Epithelial cell of umbilical artery (primary cell): Measurements from ENCODE around the gene AFAP1. TPM values are rescaled to one million over a fixed set of nuclear protein-coding genes. Genes with fewer than 3 reads are reported as not detected.

Experiments
- total RNA-seq: library from RNA; depleted of rRNA; stranded (reverse); fragments of >200 nt; gene quantifications from 2 replicates; pipeline ENCODE4 v1.2.3, GENCODE V29; 2014

The AFAP1 gene, protein sequence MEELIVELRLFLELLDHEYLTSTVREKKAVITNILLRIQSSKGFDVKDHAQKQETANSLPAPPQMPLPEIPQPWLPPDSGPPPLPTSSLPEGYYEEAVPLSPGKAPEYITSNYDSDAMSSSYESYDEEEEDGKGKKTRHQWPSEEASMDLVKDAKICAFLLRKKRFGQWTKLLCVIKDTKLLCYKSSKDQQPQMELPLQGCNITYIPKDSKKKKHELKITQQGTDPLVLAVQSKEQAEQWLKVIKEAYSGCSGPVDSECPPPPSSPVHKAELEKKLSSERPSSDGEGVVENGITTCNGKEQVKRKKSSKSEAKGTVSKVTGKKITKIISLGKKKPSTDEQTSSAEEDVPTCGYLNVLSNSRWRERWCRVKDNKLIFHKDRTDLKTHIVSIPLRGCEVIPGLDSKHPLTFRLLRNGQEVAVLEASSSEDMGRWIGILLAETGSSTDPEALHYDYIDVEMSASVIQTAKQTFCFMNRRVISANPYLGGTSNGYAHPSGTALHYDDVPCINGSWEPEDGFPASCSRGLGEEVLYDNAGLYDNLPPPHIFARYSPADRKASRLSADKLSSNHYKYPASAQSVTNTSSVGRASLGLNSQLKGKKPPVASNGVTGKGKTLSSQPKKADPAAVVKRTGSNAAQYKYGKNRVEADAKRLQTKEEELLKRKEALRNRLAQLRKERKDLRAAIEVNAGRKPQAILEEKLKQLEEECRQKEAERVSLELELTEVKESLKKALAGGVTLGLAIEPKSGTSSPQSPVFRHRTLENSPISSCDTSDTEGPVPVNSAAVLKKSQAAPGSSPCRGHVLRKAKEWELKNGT
- 43.5 and 63.2 TPM in 2 replicates for total RNA-seq

GRCh38 chr4:7939377-7940108 lies at the start of gene AFAP1:
TSS of gene AFAP1 (minus strand) at chr4:7939861. CDS start at chr4:7872078, 67,783 bp downstream.

Other genes with a start within 250 kb of the AFAP1 start
- gene ABLIM2, start 219.0 kb upstream of the AFAP1 start, total RNA-seq = under 0.01 and 5.0 TPM in 2 replicates